NB4 (cell line): ENCODE measurements around the gene LDLRAD2.
"Not testable (repeated sequence)": the region's sequence is repeated elsewhere in the genome, so short reads cannot be mapped to it uniquely, and the experiment has no call there.

ENCODE experiments used
- DNase-seq: peaks from one replicate; pipeline ENCODE4 v3.0.0; 2010; ENCODE audit warnings: low read depth
- H3K4me3 ChIP-seq: one replicate; pipeline ENCODE4 v1.5.1; 2011; ENCODE audit warnings: mild to moderate bottlenecking, low read depth, low read length, moderate library complexity
- MAX ChIP-seq: IDR thresholded peaks from 2 replicates; pipeline ENCODE4 v1.6.1; 2011; ENCODE audit warnings: low read depth, low read length
- MYC ChIP-seq: IDR thresholded peaks from 2 replicates; pipeline ENCODE4 v1.6.1; 2011; ENCODE audit warnings: low read depth, low read length
- POLR2A ChIP-seq: IDR thresholded peaks from 2 replicates; pipeline ENCODE4 v1.6.1; 2011; ENCODE audit warnings: mild to moderate bottlenecking; ENCODE audit not compliant: insufficient read length; ENCODE audit errors: extremely low read depth
- TF ChIP-seq, protein P1 (sequence below): IDR thresholded peaks from one replicate; pipeline ENCODE4 v1.5.1; 2012; ENCODE audit warnings: low read depth, low read length

The LDLRAD2 gene

DNA sequence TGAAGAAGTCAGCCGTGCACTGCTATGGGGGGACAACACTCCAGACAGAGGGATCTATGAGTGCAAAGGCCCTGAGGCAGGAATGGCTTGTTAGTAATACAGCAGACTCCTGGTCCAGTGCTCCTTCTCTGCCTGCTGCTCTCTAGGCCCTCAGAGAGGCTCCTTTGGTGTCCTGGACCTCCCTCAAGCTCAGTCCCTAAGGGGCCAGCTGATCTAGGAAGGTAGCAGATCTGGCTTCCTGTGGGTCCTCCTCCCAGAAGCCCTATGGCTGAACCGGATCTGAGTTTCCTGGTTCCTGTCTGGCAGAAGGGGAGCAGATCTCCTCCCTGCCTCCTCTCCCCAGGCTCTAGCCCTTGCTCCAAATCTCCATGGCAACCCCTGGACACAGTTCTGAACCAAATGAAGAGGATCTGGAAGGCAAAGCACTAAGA lies at the start of gene LDLRAD2:
Gene LDLRAD2, plus strand, starts transcription at position 391 of the 431 bp plus-strand sequence. CDS start 187 bp downstream, outside the sequence.
- TF ChIP-seq MYC (no peak), MAX (no peak), POLR2A (no peak)
- TF ChIP-seq, protein P1, sequence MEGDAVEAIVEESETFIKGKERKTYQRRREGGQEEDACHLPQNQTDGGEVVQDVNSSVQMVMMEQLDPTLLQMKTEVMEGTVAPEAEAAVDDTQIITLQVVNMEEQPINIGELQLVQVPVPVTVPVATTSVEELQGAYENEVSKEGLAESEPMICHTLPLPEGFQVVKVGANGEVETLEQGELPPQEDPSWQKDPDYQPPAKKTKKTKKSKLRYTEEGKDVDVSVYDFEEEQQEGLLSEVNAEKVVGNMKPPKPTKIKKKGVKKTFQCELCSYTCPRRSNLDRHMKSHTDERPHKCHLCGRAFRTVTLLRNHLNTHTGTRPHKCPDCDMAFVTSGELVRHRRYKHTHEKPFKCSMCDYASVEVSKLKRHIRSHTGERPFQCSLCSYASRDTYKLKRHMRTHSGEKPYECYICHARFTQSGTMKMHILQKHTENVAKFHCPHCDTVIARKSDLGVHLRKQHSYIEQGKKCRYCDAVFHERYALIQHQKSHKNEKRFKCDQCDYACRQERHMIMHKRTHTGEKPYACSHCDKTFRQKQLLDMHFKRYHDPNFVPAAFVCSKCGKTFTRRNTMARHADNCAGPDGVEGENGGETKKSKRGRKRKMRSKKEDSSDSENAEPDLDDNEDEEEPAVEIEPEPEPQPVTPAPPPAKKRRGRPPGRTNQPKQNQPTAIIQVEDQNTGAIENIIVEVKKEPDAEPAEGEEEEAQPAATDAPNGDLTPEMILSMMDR, result no peak
- DNase-seq, result no peak
- no peak within 1 kb of the TSS for H3K4me3 ChIP-seq

DNA sequence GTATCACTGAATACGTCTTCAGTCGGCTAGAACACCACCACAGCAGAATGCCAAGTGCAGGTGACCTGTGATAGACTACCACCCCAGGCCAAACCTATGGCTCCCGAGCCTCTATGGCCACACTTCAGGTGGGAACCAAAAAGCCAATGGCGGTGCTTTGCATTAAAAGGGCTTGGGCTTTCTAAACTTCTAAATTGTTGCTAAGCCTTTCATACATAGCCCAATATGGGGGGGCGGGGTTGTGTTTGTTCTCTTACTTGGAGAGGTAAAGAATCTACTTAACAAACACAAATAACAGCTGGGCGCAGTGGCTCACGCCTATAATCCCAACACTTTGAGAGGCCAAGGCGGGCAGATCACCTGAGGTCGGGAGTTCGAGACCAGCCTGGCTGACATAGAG lies 48.8 kb upstream of the LDLRAD2 start:
- DNase-seq, result no peak
- TF ChIP-seq MAX, result no peak
- TF ChIP-seq, protein P1, result no peak
- no peak overlapping the region for H3K4me3 ChIP-seq

- H3K4me3 ChIP-seq, result no peak overlapping the region
- no peak for DNase-seq
- TF ChIP-seq MYC (no peak), POLR2A (no peak), MAX (no peak)
- TF ChIP-seq, protein P1, result no peak
Observed at GRCh38 chr1:21763694-21764419, 48.2 kb upstream of the LDLRAD2 start.

- DNase-seq, result peak; percentile 65
- no peak overlapping the region for H3K4me3 ChIP-seq
- TF ChIP-seq POLR2A (no peak), MAX (no peak), MYC (no peak)
- TF ChIP-seq, protein P1, result no peak
Observed at GRCh38 chr1:21764615-21765423, 47.2 kb upstream of the LDLRAD2 start.

GRCh38 chr1:21766210-21766609 lies 45.9 kb upstream of the LDLRAD2 start:
- H3K4me3 ChIP-seq, result no peak overlapping the region
- TF ChIP-seq, protein P1, result no peak
- no peak for DNase-seq

GRCh38 chr1:21767106-21767505 lies 45.0 kb upstream of the LDLRAD2 start:
- DNase-seq, H3K4me3 ChIP-seq: not testable (repeated sequence)
